Forelimb muscle (tissue), 1 donor: ENCODE data around the gene NUTM1. TPM values are rescaled to one million over a fixed set of nuclear protein-coding genes. Genes with fewer than 3 reads are reported as not detected.

Experiments used
- DNase-seq: peaks from one replicate; pipeline ENCODE4 v3.0.0-alpha.2; 2013; ENCODE audit warnings: low read depth
- polyA plus RNA-seq: library from polyadenylated mRNA; unstranded; fragments of 120-200 nt; gene quantifications from one replicate; pipeline ENCODE4 v1.2.1, GENCODE V29; 2013; ENCODE audit not compliant: insufficient read length

NUTM1 gene
- polyA plus RNA-seq: not detected

- DNase-seq: peak; percentile 89
Measured at GRCh38 chr15:34342737-34343575, at the start of gene NUTM1, which contains the start of gene NOP10. TSS of gene NUTM1 (plus strand) at chr15:34343315. CDS start at chr15:34343697, 382 bp downstream. TSS of gene NOP10 (minus strand) at chr15:34343136. CDS start at chr15:34343073, 63 bp downstream.

- no peak for DNase-seq
Measured at GRCh38 chr15:34297059-34297458, 46.1 kb upstream of the NUTM1 start.

GRCh38 chr15:34301058-34301457 is 42.1 kb upstream of the NUTM1 start:
- no peak for DNase-seq

GRCh38 chr15:34304613-34305012 is 38.5 kb upstream of the NUTM1 start:
- no peak for DNase-seq

GRCh38 chr15:34311563-34311962 is 31.6 kb upstream of the NUTM1 start:
- no peak for DNase-seq

GRCh38 chr15:34314491-34315490 is 28.3 kb upstream of the NUTM1 start:
- DNase-seq: no peak

GRCh38 chr15:34318277-34319079 is 24.6 kb upstream of the NUTM1 start:
- DNase-seq: no peak

- no peak for DNase-seq
Measured at GRCh38 chr15:34323217-34323616, 19.9 kb upstream of the NUTM1 start.

- no peak for DNase-seq
Measured at GRCh38 chr15:34324933-34325332, 18.2 kb upstream of the NUTM1 start.

GRCh38 chr15:34325368-34325767 is 17.7 kb upstream of the NUTM1 start:
- DNase-seq: no peak

GRCh38 chr15:34327906-34328305 is 15.2 kb upstream of the NUTM1 start:
- no peak for DNase-seq

GRCh38 chr15:34329006-34329405 is 14.1 kb upstream of the NUTM1 start:
- no peak for DNase-seq

GRCh38 chr15:34330279-34330678 is 12.8 kb upstream of the NUTM1 start:
- no peak for DNase-seq

GRCh38 chr15:34331809-34332208 is 11.3 kb upstream of the NUTM1 start:
- DNase-seq: no peak

GRCh38 chr15:34332553-34333120 is 10.5 kb upstream of the NUTM1 start:
- DNase-seq: no peak

GRCh38 chr15:34334672-34335071 is 8.4 kb upstream of the NUTM1 start:
- DNase-seq: no peak

GRCh38 chr15:34335176-34336032 is 7.7 kb upstream of the NUTM1 start:
- no peak for DNase-seq

- no peak for DNase-seq
Measured at GRCh38 chr15:34336231-34336990, 6.7 kb upstream of the NUTM1 start.

- DNase-seq: no peak
Measured at GRCh38 chr15:34336991-34337556, 6.0 kb upstream of the NUTM1 start.
